HK-2 (cell line): ENCODE results near the gene IPO5.

Experiments
- DNase-seq: peaks from one replicate; pipeline ENCODE4 v3.0.0-alpha.2; 2018; ENCODE audit not compliant: unreplicated experiment

IPO5 gene

GRCh38 chr13:97953376-97953970 is at the start of gene IPO5:
Gene IPO5 (plus strand): TSS chr13:97953675. CDS start chr13:97976697, 23,022 bp downstream.
- DNase-seq = no peak

DNA sequence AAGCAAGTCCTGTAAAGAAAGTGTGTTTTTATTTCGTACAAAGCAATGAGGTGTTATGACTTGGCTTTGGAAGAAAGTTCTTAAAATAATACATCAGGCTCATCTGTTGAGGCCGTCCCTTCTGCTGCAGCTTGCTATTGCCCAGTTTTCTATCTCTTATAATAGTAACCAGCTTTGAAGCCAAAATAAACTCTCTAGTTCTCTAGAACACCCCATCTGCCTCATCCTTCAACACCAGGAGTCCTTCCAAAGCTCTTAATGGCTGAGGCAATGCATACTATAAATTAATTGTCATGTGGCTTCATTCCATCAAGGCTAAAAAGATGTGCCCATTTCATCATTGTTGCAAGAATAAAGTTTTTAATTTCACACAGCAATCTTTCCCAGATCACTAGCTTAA is 49.4 kb upstream of the IPO5 start:
- no peak for DNase-seq

DNA sequence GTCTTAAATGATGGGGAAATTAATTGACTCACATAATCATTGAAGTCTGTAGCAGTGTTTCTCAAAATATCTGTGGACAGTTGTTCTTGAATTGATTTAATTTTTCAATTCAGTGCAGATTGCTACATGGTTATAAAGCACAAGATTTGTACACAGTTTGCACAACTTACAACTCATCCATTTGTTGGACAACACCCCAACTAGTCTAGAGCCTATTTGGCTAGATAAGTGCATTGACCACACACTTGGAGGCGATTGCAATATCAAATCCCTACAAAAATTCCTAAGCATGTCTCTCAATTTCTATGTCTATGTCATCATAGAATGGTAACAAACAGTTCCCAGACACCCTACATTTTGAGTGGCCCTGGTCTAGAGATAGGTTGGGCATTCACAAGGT is 48.0 kb upstream of the IPO5 start:
- no peak for DNase-seq

DNA sequence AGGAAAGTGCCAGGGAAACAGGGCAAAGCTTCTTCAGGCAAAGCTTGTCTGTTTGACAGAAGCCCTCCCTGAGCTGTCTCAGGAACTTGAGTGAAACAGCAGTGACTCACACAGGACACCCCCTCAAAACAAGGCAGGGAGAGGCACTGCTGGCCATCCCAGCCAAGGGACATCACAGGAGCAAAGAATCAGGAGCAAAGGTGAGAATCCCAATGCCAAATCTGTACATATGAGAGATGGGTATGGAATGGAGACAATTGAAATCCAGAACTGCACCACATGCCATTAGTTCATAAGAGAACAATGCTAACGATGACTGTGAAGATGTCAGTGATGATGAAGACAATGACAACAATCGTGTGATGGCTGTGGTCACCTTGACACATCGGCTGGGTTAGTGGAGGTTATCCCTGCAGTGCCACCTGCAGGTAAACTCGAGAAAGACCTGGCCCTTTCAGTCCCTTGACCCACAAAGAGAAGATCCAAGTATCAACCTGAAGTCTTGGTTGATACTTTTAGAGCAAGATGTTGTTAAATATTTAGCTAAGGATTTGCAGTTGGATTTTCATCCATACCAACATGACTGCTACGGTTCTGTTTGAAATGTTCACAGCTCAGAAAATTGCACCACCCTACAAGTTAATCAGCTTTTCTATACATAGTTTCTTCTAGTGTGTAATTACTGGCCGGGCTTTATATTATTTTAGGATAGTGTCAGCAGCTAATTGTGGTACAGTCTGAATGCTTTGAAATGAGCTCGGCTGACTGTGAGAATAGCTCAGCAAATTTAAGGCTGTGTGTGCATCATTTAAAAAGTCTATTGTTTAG is 42.0 kb upstream of the IPO5 start:
- DNase-seq = no peak

- no peak for DNase-seq
These were observed 41.3 kb upstream of the IPO5 start for GRCh38 chr13:97912139-97912535.

DNA sequence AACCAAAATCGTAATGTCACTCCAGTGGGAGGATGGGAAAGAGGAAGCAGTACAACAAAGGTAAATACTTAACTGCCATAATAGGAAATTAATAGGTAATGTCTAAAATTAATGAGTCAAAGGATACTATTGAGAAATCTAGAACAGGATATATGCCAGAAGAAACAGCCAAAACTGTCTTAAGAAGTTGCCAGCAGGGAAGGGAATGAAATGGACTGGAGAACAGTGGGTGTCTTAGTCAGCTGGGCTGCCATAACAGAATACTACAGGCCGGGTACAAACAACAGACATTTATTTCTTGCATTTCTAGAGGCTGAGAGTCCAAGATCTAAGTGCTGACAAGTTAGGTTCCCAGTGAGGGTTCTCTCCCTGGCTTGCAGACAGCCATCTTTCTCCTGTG is 40.3 kb upstream of the IPO5 start:
- DNase-seq = no peak

DNA sequence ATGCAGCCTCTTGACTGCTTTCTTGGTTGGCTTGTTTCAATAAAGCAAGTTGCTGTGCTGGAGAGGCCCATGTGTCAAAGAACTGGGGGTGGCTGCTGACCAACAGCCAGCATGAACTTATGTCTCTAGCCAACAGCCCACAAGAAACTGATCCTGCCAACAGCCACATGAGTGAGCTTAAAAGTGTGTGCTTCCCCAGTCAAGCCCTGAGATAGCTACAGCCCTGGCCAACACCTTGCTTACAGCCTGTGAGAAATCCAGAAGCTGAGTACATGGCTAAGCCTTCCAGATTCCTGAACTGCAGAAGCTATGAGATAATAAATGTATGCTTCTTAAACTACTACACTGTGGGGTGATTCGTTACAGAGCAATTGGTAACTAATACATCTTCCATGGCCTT is 38.9 kb upstream of the IPO5 start:
- no peak for DNase-seq

DNA sequence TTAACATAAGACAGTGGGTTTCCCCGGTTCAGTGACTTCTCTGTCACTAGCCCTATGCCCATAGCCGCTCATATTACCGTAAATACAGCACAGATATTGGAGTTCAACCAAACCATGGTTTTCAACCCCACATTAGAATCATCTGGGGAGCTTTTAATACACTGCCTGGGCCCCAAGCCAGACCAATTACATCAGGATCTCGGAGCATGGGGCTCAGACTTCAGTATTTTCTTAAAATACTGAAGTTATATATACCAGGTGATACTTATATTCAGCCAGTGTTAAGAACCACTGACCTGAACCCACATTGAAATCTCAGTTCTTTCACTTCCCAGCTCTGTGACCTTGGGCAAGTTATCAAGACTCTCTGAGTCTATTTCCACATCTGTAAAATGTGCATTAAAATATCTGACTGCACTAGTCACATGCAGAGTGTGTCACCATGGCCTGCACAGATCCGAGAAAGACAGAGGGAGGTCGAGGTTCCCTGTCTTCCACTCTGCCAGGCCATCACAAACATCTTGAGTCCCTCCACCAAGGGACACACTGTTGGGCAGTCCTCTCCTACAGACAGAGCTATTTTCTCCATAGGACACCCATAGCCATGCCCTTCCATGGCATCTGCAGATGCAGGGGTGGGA is 32.2 kb upstream of the IPO5 start:
- no peak for DNase-seq

- no peak for DNase-seq
These were observed 25.2 kb upstream of the IPO5 start for GRCh38 chr13:97928301-97928700.

DNA sequence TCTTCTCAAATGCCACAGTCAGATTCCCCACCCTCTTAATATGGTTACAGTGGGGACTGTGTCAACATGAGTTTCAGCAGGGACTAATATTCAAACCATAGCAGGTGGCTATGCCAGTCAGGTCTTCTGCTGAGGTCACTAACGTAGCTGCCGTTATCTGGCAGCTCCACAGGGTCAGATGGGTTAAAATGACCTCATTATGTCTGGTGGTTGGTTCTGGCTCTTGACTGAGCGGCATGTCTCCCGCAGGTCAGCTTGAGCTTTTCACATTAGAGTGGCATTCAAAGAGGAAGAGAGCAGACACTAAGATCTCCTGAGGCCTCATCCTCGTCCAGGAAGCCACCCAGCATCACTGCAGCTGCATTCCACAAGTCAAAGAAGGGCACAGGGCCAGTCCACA is 21.4 kb upstream of the IPO5 start:
- no peak for DNase-seq

DNA sequence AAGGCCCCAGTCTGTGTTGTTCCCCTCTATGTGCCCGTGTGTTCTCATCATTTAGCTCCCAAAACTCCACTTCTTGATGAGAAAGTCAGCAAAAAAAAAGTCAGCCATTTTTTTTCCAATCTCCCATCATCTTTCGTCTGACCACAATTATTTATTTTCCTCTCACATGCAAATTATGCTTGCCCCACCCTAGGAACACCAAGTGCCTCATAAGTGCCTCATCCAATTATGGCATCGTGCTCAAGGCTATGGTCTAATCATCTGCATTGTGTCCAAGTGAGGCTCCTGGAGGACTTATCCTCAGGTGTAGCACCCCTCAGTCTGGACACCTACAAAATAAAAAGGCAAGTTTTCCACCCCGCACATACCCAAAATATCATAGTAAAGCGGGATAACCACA is 20.8 kb upstream of the IPO5 start:
- no peak for DNase-seq

- no peak for DNase-seq
These were observed 19.7 kb upstream of the IPO5 start for GRCh38 chr13:97933776-97934175.

DNA sequence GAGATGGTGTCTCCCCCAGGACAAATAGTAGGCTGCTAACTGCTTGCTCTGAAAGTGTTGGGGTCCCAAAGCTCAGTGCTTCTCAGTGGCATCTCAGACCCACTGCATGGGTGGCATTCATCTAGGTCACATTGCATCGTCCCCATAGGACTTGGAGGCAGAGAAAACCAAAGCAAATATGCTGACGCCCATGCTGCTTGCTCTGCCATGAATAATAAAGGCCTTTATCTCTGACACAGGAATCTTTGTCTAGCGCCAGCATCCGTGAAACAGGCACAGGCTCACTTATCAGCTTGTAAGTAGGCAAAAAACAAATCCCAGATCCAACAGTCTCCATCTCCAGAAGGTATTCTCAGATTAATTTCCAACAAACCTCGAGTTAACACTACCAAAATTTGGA is 18.9 kb upstream of the IPO5 start:
- DNase-seq = no peak

- DNase-seq = no peak
These were observed 18.4 kb upstream of the IPO5 start for GRCh38 chr13:97935071-97935470.

- no peak for DNase-seq
These were observed 17.4 kb upstream of the IPO5 start for GRCh38 chr13:97936036-97936435.

DNA sequence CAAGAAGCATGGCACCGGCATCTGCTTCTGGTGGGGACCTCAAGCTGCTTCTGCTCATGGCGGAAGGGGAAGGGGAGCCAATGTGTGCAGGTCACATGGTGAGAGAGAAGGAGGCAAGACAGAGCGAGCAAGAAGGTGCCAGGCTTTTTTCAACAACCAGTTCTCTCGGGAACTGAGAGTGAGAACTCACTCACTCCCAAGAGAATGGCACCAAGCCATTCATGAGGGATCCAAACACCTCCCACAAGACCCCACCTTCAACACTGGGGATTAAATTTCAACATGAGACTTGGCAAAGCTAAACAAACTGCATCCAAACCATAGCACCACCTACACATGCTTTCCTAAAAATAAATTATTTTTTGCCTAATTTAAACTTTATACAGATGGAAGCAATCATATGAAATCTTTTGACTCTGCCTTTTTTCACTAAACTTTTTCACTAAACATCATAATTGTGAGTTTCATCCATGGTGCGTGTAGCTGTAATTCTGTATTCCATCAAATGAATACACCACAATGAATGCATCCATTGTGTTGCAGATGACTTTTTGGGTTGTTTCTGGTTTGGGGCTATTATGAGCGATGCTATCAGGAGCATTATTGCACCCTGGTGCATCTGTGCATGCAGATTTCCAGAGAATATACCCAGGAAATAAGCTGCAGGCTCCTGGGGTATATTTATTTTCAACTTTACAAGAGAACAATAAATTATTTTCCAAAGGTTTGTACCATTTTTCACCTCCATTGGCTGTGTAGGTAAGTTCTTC is 14.6 kb upstream of the IPO5 start:
- no peak for DNase-seq

DNA sequence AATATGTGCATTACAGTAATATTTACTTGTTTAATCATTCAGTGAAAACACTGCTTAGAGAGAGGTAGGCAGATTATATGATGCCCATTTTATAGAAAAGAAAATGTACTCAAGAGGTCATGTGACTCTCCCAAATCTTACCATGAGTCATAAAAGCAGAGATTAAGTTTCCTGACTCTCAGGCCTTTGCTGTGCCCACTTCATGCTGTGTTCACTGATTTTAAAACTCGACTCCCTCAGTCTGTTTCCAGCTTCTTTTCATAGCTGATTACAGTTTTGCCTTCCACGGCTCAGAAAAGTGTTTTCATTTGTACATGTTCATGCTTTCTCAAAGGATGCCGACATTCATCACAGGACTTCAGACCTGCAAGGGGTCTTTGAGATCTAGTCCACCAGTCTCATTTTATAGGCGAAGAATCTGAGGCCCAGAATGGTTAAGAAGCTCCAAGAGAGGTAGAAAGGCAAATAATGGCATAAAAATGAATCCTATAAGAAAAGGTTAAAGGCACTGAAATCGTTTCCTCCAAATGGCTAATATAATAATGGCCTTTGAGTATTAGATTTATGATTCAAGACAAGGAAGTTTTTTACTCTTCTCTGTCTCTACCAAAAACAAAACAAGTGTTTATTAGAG is 9.0 kb upstream of the IPO5 start:
- DNase-seq = no peak

DNA sequence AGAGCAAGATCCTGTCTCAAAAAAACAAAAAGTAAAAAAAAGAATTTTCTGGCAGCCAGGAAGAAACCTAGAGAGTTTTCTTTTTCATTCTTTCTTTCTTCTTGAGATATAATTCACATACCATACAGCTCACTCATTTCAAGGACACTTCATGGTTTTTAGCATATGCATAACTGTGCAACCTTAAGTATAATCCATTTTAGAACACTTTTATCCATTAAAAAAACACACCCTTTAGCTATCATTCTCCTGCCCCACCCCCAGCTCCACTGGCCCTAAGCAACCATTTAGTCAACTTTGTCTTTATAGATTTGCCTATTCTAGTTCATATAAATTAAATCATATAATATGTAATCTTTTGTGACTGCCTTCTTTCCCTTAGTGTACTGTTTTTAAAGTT is 8.1 kb upstream of the IPO5 start:
- no peak for DNase-seq

GRCh38 chr13:97945792-97946419 is 7.6 kb upstream of the IPO5 start:
- DNase-seq = no peak

DNA sequence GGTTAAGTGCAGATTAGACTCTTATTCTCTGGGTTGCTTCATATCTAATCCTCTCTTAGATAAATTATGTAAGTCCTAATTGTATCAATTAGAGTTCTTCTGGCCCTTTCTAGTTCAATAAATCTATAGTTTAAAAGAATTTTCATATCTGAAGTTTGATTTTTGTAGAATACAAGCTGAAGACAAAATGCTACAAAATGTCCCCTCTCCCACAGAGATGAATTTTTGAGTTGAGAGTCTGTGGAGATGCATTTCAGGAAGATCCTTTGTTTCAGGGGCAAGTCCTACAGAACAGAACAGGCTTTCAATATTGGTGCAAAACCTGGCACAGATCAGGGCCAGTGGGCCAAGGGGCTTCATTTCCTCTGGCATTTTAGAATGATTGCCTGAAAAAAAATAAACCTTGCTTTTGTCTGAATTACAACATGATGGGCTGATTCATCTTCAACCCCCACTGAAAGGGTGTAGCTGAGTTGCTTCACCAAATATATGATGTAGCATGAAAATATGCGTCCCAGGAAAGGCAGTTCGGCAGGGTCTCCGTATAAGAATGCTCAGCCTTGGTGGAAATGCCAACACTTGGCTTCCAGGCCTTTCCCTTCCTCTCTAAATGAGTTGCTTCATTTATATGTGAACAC is 6.4 kb upstream of the IPO5 start:
- DNase-seq = no peak

GRCh38 chr13:97948041-97948440 is 5.4 kb upstream of the IPO5 start:
- DNase-seq = no peak
